Measurements from ENCODE around the gene FAM234A. TPM values are rescaled to one million over a fixed set of nuclear protein-coding genes. Genes with fewer than 3 reads are reported as not detected.

Gene FAM234A
- total RNA-seq = 22.5 TPM

GRCh38 chr16:234468-235305 lies at the start of gene FAM234A:
TSS of gene FAM234A (plus strand) at chr16:234821. CDS start at chr16:254414, 19,593 bp downstream.

DNA sequence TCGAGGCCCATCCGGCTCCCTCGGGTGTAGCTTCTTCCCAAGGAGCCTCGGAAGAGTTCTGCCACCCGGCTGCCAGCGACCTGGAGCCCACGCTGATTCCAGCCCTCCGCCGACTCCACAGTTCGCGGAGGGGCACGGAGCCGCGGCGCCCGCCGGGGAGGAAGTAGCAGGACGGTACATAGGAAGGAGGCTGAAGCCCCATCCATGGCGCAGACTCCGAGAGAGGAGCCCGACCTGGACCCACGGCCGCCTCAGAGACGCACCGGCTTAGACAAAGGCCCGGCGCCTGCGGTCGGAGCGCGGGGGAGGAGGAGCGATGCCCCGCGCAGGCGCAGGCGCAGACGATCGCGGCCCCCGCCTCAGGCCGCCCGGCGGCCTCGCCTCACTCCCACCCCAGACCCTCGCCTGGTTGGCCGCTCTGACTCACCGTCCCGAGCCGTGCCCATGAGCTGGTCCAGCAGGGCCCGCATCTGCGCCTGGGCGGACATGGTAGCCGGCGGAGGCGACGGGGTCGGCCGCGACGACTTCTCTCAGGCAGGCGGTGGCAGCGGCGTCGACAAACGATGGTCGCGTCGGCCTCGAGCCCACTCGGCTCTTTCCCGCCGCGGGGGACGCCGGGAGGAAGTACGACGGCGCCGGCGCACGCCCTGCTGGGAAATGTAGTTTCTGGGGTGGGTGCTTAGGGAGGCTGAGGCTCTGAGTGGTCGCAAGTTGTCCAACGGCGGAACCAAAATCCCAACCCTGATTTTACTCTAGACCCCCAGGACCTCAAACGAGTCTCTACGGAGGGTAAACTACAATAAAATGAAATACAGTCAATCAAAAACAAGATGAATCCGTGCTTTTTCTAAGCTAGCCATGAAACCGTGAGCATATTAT lies 5.5 kb upstream of the FAM234A start, which contains the start of gene LUC7L:
Gene LUC7L, minus strand, starts transcription at position 598 of the 879 bp plus-strand sequence. Its CDS starts 110 bp downstream, at position 488.

GRCh38 chr16:275786-276232 lies 41.2 kb downstream of the FAM234A start, which contains the start of gene RGS11:
TSS of gene RGS11 (minus strand) at chr16:275944. CDS start at chr16:275911, 33 bp downstream.

GRCh38 chr16:280552-280951 lies 45.9 kb downstream of the FAM234A start, which contains the start of gene ARHGDIG:
TSS of gene ARHGDIG (plus strand) at chr16:280591. CDS start at chr16:280681, 90 bp downstream.

DNA sequence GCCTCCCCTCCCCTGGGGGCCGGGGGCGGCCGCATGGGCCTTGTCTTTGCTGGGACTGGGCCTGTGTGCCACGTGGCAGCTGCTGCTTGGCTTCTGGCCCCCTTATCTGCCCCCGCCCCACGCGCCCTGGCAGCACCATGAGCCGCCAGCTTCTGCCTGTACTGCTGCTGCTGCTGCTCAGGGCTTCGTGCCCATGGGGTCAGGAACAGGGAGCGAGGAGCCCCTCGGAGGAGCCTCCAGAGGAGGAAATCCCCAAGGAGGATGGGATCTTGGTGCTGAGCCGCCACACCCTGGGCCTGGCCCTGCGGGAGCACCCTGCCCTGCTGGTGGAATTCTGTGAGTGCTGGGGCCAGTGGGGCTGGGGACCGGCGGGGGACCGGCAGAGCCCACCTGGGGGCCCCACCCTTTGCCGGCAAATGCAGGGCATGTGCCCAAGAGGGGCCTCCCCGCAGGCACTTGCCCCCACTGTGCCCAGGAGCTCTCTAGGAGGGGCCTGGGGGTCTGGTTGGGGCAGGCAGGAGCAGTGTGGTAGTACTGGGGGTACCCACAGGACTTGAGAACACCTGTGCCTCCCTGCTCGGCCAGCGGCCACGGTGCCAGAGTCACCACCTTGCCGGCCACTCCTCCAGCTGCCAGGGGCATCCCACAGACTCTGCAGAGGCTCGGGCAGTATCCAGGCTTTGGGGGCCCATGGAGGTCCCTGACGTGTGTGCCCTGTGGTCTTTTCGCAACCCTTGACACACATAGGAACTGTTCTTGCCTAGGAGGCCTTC lies 48.6 kb downstream of the FAM234A start, which contains the start of gene PDIA2:
Gene PDIA2, plus strand, starts transcription at position 132 of the 773 bp plus-strand sequence. Its CDS starts 6 bp downstream, at position 138.

Other genes starting within 250 kb of the FAM234A start
- 3.8 TPM for gene POLR3K, start 181.2 kb upstream of the FAM234A start, total RNA-seq
- gene SNRNP25, start 181.0 kb upstream of the FAM234A start, total RNA-seq = 13.8 TPM
- gene RHBDF1, start 162.2 kb upstream of the FAM234A start, total RNA-seq = 1.6 TPM
- 33.8 TPM for gene MPG, start 156.6 kb upstream of the FAM234A start, total RNA-seq
- gene NPRL3, start 96.1 kb upstream of the FAM234A start, total RNA-seq = 21.6 TPM
- not detected for gene HBZ, start 82.2 kb upstream of the FAM234A start, total RNA-seq
- gene HBM, start 68.8 kb upstream of the FAM234A start, total RNA-seq = 7.8 TPM
- 363 TPM for gene HBA2, start 61.9 kb upstream of the FAM234A start, total RNA-seq
- 263 TPM for gene HBA1, start 58.1 kb upstream of the FAM234A start, total RNA-seq
- 4.1 TPM for gene HBQ1, start 54.4 kb upstream of the FAM234A start, total RNA-seq
- gene LUC7L, start 5.4 kb upstream of the FAM234A start, total RNA-seq = 216 TPM
- 21.0 TPM for gene RGS11, start 41.1 kb downstream of the FAM234A start, total RNA-seq
- gene ARHGDIG, start 45.8 kb downstream of the FAM234A start, total RNA-seq = 60.1 TPM
- 30.0 TPM for gene PDIA2, start 48.3 kb downstream of the FAM234A start, total RNA-seq
- gene AXIN1, start 117.9 kb downstream of the FAM234A start, total RNA-seq = 27.2 TPM
- 26.6 TPM for gene MRPL28, start 135.7 kb downstream of the FAM234A start, total RNA-seq
- gene PGAP6, start 147.2 kb downstream of the FAM234A start, total RNA-seq = 25.4 TPM
- 25.7 TPM for gene NME4, start 162.4 kb downstream of the FAM234A start, total RNA-seq
- 12.5 TPM for gene DECR2, start 167.1 kb downstream of the FAM234A start, total RNA-seq
- 55.1 TPM for gene RAB11FIP3, start 190.8 kb downstream of the FAM234A start, total RNA-seq

Data from parietal lobe (tissue), 1 donor.